Transverse colon (tissue), 4 donors: ENCODE measurements around the gene CLDN12. TPM values are rescaled to one million over a fixed set of nuclear protein-coding genes. Genes with fewer than 3 reads are reported as not detected.

Source experiments
- DNase-seq: peaks from one replicate; pipeline ENCODE4 v3.0.0-alpha.2; 2019
- H3K27ac ChIP-seq, 4 donors: fragments of 200-600 bp; sonication (generic); 2 replicates each; pipeline ENCODE4 v1.5.1; 2016 to 2018; ENCODE audit warnings: inconsistent platforms in 4 of 4
- H3K27me3 ChIP-seq: fragments of 200-600 bp; sonication (generic); 2 replicates; pipeline ENCODE4 v1.5.1; 2017; ENCODE audit warnings: inconsistent platforms
- H3K36me3 ChIP-seq, 4 donors: fragments of 200-600 bp; sonication (generic); 2 replicates each; pipeline ENCODE4 v1.5.1; 2017 to 2019; ENCODE audit warnings: inconsistent platforms in 4 of 4
- H3K4me1 ChIP-seq, 4 donors: fragments of 200-600 bp; sonication (generic); 2 replicates each; pipeline ENCODE4 v1.5.1; 2017 to 2020; ENCODE audit warnings: inconsistent platforms in 4 of 4
- H3K4me3 ChIP-seq, 4 donors: fragments of 200-600 bp; sonication (generic); 1 replicate in 1 of 4; 2 replicates in 3 of 4; pipeline versions ENCODE4 v1.5.1 to v1.6.1; 2017 to 2019; ENCODE audit warnings: inconsistent platforms in 4 of 4
- H3K9me3 ChIP-seq, 2 donors: fragments of 200-600 bp; sonication (generic); 2 replicates each; pipeline ENCODE4 v1.5.1; 2017 to 2019; ENCODE audit warnings: inconsistent platforms in 2 of 2
- CTCF ChIP-seq, 5 experiments: fragments of 200-600 bp in 3 of 5; fragments of 450-650 bp in 2 of 5; sonication (generic) in 3 of 5; IDR thresholded peaks; 1 replicate in 2 of 5; 2 replicates in 3 of 5; pipeline ENCODE4 v1.5.1; 2016 to 2017; ENCODE audit warnings: antibody characterized with exemption in 5 of 5, inconsistent platforms in 3 of 5, mild to moderate bottlenecking in 2 of 5, moderate library complexity in 1 of 5
- EP300 ChIP-seq: sonication (generic); formaldehyde crosslinking; IDR thresholded peaks from one replicate; pipeline ENCODE4 v1.6.1; 2017; ENCODE audit warnings: antibody characterized with exemption, low read depth
- POLR2A ChIP-seq: fragments of 450-650 bp; IDR thresholded peaks from one replicate; pipeline ENCODE4 v1.6.1; 2016; ENCODE audit warnings: antibody characterized with exemption, mild to moderate bottlenecking, moderate library complexity
- POLR2AphosphoS5 ChIP-seq, 3 donors: sonication (generic); formaldehyde crosslinking; IDR thresholded peaks; one replicate each; pipeline ENCODE4 v1.6.1; 2016; ENCODE audit warnings: antibody characterized with exemption in 3 of 3
- WGBS, 2 donors: methylation state at CpG; one replicate each; pipeline ENCODE4 v1.1.5; 2018; ENCODE audit warnings: low coverage in 1 of 2; 5-methylcytosine and 5-hydroxymethylcytosine counted together
- in situ Hi-C, 4 donors: fragments of 200-750 bp; cut with MboI; loops; one replicate each; pipeline versions ENCODE4 v1.15.0 to v1.15.1; 2017; ENCODE audit warnings: low sequenced_read_pairs in 3 of 4, low pct_ligation_motif_present in 1 of 4, low pct_unique_long_range_greater_than_20kb in 1 of 4
- intact Hi-C: fragments of 100-400 bp; cut with DNase I; formaldehyde crosslinking; loops from one replicate; pipeline ENCODE4 v1.15.1; 2023; ENCODE audit warnings: low total_unique reads
- total RNA-seq, 4 donors: library from RNA; depleted of rRNA; stranded (reverse); fragments of >200 nt; gene quantifications; one replicate each; pipeline ENCODE4 v1.1.0, GENCODE V29; 2016

Gene CLDN12
- total RNA-seq, 4 donors from 2014 or later = 4.2 to 42.2 (median 33.6) TPM

GRCh38 chr7:90453259-90453891, 50.1 kb downstream of the CLDN12 start:
- no peaks in the 10 kb centered on the region for H3K36me3 ChIP-seq
- in situ Hi-C loops = loop anchor here in 3 of 4 donors (25.0 kb wide), 1 partner anchor 584 kb away; no protein-coding TSS in a partner anchor

GRCh38 chr7:90453931-90454330, 50.7 kb downstream of the CLDN12 start:
- in situ Hi-C loops (loop anchor here in 3 of 4 donors (25.0 kb wide), 1 partner anchor 583 kb away; no protein-coding TSS in a partner anchor), intact Hi-C loops (loop anchor here (10.0 kb wide), 1 partner anchor 581 kb away; no protein-coding TSS in a partner anchor)
- H3K36me3 ChIP-seq = no peaks in the 10 kb centered on the region
- H3K9me3 ChIP-seq = no peaks in the 10 kb centered on the region
- WGBS, 2 donors = 20 to 36% methylated on average over 1 of the region's 1 CpG
- no peak for DNase-seq
- H3K4me1 ChIP-seq = peaks cover 0 to 9% (median 2%) of the 10 kb centered on the region in 4 donors
- no peaks in the 10 kb centered on the region for H3K27me3 ChIP-seq
- H3K27ac ChIP-seq = no peak overlapping the region
- no peak overlapping the region for H3K4me3 ChIP-seq
- no peak for TF ChIP-seq CTCF (IDR thresholded peaks at IDR 0.05)
- TF ChIP-seq POLR2A = no peak
- no peak for TF ChIP-seq EP300

More at GRCh38 chr7:90453259-90453891, 50.1 kb downstream of the CLDN12 start:
- no peak for DNase-seq
- no peaks in the 10 kb centered on the region for H3K9me3 ChIP-seq
- no peak overlapping the region for H3K4me3 ChIP-seq
- no peak for TF ChIP-seq CTCF (IDR thresholded peaks at IDR 0.05)
- TF ChIP-seq POLR2A = no peak
- TF ChIP-seq POLR2AphosphoS5 (IDR thresholded peaks at IDR 0.05) = no peak
- TF ChIP-seq EP300 = no peak
- H3K4me1 ChIP-seq = peaks cover 0 to 9% (median 2%) of the 10 kb centered on the region in 4 donors
- intact Hi-C loops = loop anchor here (10.0 kb wide), 1 partner anchor 581 kb away; no protein-coding TSS in a partner anchor
- H3K27me3 ChIP-seq = no peaks in the 10 kb centered on the region
- no peak overlapping the region for H3K27ac ChIP-seq

- Histone ChIP-seq H3K9me3 (no peaks in the 10 kb centered on the region), H3K4me3 (peak overlapping the region in 2 of 4 donors; percentile 4 to 16), H3K4me1 (peaks cover 0 to 9% (median 2%) of the 10 kb centered on the region in 4 donors), H3K36me3 (no peaks in the 10 kb centered on the region), H3K27ac (no peak overlapping the region), H3K27me3 (no peaks in the 10 kb centered on the region)
- intact Hi-C loops (loop anchor here (10.0 kb wide), 1 partner anchor 579 kb away; no protein-coding TSS in a partner anchor), in situ Hi-C loops (loop anchor here in 3 of 4 donors (25.0 kb wide), 1 partner anchor 582 kb away; no protein-coding TSS in a partner anchor)
- no peak for DNase-seq
- 25 to 31% methylated on average over 6 of the region's 6 CpGs for WGBS, 2 donors
- TF ChIP-seq CTCF (IDR thresholded peaks at IDR 0.05) = peak; percentile 60 to 71 (median 69)
- no peak for TF ChIP-seq EP300
Observed at GRCh38 chr7:90455163-90456030, 52.1 kb downstream of the CLDN12 start.

GRCh38 chr7:90458104-90458503, 54.8 kb downstream of the CLDN12 start:
- intact Hi-C loops = loop anchor here (10.0 kb wide), 1 partner anchor 577 kb away; no protein-coding TSS in a partner anchor
- peaks cover 0 to 16% (median 6%) of the 10 kb centered on the region in 4 donors for H3K4me1 ChIP-seq
- no peak for DNase-seq
- no peaks in the 10 kb centered on the region for H3K36me3 ChIP-seq
- no peak overlapping the region for H3K27ac ChIP-seq
- in situ Hi-C loops = loop anchor here in 3 of 4 donors (25.0 kb wide), 1 partner anchor 579 kb away; no protein-coding TSS in a partner anchor
- no peaks in the 10 kb centered on the region for H3K27me3 ChIP-seq
- WGBS, 2 donors = 68 to 72% methylated on average over 2 of the region's 2 CpGs
- TF ChIP-seq POLR2A (no peak), POLR2AphosphoS5 (IDR thresholded peaks at IDR 0.05) (no peak), EP300 (no peak), CTCF (IDR thresholded peaks at IDR 0.05) (no peak)
- no peaks in the 10 kb centered on the region for H3K9me3 ChIP-seq
- no peak overlapping the region for H3K4me3 ChIP-seq
